ENCODE measurements around the gene ADARB1. TPM values are rescaled to one million over a fixed set of nuclear protein-coding genes. Genes with fewer than 3 reads are reported as not detected.

Gene ADARB1
- total and polyA plus RNA-seq, 9 of the 15 experiments (the other 6 are each of a cell fraction or from before 2014, with no cell fraction given), result 6.7 to 16.0 (median 8.3) TPM

GRCh38 chr21:45129189-45129923 is 55.0 kb downstream of the ADARB1 start:
- TF ChIP-seq CBX1 (IDR thresholded peaks at IDR 0.05; ENCODE audit: low read depth), result no peak
- TF ChIP-seq TFAP4 (CRISPR knock-in tag; IDR thresholded peaks at IDR 0.05; ENCODE audit: borderline replicate concordance), result no peak
- TF ChIP-seq CBFB (CRISPR knock-in tag; IDR thresholded peaks at IDR 0.05), result 0 out of 2 replicates have a peak, but pooled peaks have one; percentile 41
- 0 out of 2 replicates have a peak, but pooled peaks have one; percentile 30 for TF ChIP-seq IRF2 (CRISPR knock-in tag; IDR thresholded peaks at IDR 0.05)
- no peak for FAIRE-seq
- Histone ChIP-seq H3K4me2 (ENCODE audit: insufficient read depth, low read length) (no peak overlapping the region), H3K79me2 (ENCODE audit: control insufficient read depth, insufficient read depth, low read length) (no peaks in the 10 kb centered on the region), H3K9ac (ENCODE audit: insufficient read depth in 1 of 2, low read depth in 2 of 2, low read length in 2 of 2) (peak overlapping the region in 1 of 2 experiments; percentile 1; a peak in 1 of 4 replicates), H3K9me3 (replicated peaks; ENCODE audit: control insufficient read depth, insufficient read depth, low read depth, low read length) (no peaks in the 10 kb centered on the region), H3K9me1 (ENCODE audit: control insufficient read depth, insufficient read depth, low read length) (no peaks in the 10 kb centered on the region), H3K4me3 (no peak overlapping the region), H3K36me3 (ENCODE audit: control insufficient read depth, insufficient read depth, low read length) (no peaks in the 10 kb centered on the region; the same call in 2 of the 3 replicates), H3K27ac (ENCODE audit: extremely low read depth, low read depth, low read length) (no peak overlapping the region), H4K20me1 (replicated peaks; ENCODE audit: control insufficient read depth, insufficient read depth, low read length) (0 out of 2 replicates have a peak, but pooled peaks cover 4% of the 10 kb centered on the region), H3K27me3 (ENCODE audit: control insufficient read depth in 2 of 2, insufficient read depth in 2 of 2, low read length in 2 of 2) (no peaks in the 10 kb centered on the region), H2AFZ (ENCODE audit: low read depth, low read length) (no peak overlapping the region), H3K4me1 (replicated peaks in 1 of 2; ENCODE audit: control insufficient read depth in 2 of 2, insufficient read depth in 2 of 2, low read length in 2 of 2) (peaks cover 5 to 12% of the 10 kb centered on the region in 2 experiments)
- WGBS (ENCODE audit: insufficient coverage, low coverage, missing lambda C conversion rate), result 60% methylated on average over 19 of the region's 19 CpGs
- peak in 2 of 4 experiments; percentile 47 to 50 for DNase-seq (ENCODE audit: extremely low read depth in 1 of 4, low spot score in 3 of 4)
- POLR2A ChIA-PET, result interaction anchor here (0.6 to 1.4 kb wide), 3 partner anchors 8 to 442 kb away, joined by 3 to 5 read pairs (median 3); no protein-coding TSS in a partner anchor
- BruUV-seq (replicated peaks), result no TSS peak
- in situ Hi-C loops (cut with MboI), result no loop called here
- intact Hi-C loops (cut with micrococcal nuclease), result no loop called here
- CTCF ChIA-PET (ENCODE audit: low intra/inter-chr PET ratio), result interaction anchor here (3.6 kb wide), 1 partner anchor 179 kb away, joined by 28 read pairs; no protein-coding TSS in a partner anchor
- peak; percentile 49; the same call in 2 of the 3 replicates for ATAC-seq

All from K562 (cell line).